HUDEP-2 (cell line): Measurements from ENCODE around the gene VSIG8.

Source experiments
- DNase-seq, 76 experiments: peaks; one replicate each; lab custom pipeline; 2025; ENCODE audit not compliant: unreplicated experiment in 76 of 76; lab: John Stamatoyannopoulos, UW

Gene VSIG8

GRCh38 chr1:159884296-159884695, 21.8 kb upstream of the VSIG8 start:
- DNase-seq, result no peak

DNA sequence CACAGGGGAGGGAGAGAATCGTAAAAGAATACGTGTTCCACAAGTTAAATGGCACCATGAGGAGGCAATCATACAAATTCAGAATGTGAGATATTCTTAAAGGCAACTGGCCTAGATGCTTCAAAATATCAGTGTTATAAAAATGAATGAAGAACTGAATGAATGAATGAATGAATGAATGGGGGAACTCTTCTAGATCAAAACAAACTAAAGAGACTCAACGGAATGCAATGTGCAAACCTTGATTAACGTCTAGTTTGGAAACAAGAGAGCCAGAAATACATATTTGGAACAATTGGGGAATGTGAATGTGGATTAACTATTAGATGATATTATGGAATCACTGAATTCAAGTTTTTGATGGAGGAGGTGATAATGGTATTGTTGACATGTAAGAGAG, 20.7 kb upstream of the VSIG8 start:
- no peak for DNase-seq

GRCh38 chr1:159882527-159882862, 20.0 kb upstream of the VSIG8 start:
- DNase-seq, result no peak

GRCh38 chr1:159881622-159882526, 19.4 kb upstream of the VSIG8 start:
- peak in 7 of 76 experiments; percentile 2 to 26 (median 15) for DNase-seq

- no peak for DNase-seq
Measured at GRCh38 chr1:159880430-159880829, 18.0 kb upstream of the VSIG8 start.

DNA sequence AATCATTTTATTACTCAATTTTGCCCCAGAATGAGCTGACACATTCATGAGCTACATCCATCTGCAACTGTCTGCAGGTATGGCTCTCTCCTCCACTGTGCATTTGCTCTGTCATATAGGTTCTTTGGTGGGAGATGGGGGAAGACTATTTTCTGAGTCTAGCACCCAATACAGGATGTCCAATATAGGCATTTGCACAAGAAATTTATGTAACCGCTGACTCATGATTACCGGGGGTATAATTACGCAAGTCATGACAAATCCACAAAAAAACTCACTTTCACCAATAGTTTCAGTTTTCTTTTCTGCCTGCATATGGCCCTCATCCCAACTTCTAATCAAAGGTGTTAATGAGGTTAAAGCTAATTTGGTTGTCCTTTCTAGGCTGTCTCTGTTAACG, 17.5 kb upstream of the VSIG8 start:
- DNase-seq, result no peak

GRCh38 chr1:159879136-159879535, 16.7 kb upstream of the VSIG8 start:
- DNase-seq, result no peak

DNA sequence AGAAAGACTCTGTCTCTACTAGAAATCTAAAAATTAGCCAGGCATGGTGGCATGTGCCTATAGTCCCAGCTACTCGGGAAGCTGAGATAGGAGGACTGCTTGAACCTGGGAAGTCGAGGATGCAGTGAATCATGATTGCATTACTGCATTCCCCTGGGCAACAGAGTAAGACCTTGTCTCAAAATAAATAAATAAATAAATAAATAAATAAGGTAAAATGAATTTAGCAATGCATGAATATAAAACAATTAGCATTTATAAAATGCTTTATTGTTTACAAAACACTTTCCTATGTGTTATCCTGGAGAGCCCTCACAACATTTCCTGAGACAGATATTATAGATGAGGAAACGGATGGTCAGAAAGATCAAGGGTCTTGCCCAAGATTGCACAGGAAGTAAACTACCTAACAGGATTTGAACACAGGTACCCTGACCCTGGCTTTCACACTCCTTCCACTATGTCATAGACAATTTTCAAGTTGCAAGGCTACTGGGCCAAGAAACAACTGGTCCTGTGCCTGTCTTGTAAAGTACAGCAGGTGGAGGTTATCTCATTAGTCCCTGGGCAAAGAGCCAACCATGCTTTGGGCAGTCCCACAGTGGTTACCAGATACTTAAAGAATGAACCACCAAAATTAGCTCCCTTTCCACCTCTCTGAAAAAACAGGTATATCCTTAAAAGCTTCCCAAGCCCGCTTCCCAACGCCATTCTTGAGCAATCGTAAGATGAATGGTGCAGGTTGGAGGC, 15.4 kb upstream of the VSIG8 start:
- peak in 3 of 76 experiments; percentile 8 to 12 (median 9) for DNase-seq

DNA sequence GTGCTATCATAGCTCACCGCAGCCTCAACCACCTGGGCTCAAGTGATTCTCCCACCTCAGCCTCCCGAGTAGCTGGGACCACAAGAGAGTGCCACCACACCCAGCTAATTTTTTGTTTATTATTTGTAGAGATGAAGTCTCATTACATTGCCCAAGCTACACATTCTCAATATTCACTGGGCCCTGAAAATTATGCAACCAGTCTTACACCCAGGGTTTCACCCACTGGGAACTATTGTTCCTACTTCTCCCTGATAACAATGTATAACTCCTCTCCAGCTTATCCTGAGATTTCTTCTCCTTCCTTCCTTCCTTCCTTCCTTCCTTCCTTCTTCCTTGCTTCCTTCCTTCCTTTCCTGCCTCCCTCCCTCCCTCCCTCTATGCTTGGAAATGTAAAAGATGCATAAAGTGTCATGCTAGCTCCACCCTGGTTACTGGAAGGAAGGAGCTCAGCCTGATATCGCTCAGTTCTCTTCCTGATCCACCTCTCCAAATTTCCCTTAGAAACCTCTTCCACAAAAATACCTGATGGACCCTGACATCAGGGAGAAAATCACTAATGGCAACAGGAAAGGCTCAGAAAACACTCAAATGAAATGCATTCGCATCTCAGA, 11.2 kb upstream of the VSIG8 start:
- DNase-seq, result no peak

GRCh38 chr1:159872891-159873290, 10.4 kb upstream of the VSIG8 start:
- no peak for DNase-seq

DNA sequence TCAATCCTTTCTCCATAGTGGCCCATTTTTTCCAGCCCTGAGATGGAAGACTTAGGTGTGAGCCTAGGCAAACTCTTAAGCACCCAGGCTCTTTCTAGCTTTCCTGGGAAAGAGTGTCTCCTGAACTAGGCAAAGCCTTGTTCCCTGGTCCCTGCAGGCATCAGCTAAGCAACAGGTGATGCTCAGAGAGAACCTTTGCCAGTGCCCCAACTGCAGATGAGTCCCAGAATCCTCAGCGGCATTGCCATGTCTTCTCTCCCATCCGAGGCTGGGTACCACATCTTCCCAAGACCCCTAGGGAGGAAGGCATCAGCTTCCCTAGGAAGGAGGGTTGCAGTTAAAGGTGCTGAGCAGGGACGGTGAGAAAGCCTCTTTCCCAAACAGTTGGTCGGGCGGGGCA, 8.2 kb upstream of the VSIG8 start:
- no peak for DNase-seq

- DNase-seq, result no peak
Measured at GRCh38 chr1:159869607-159870006, 7.2 kb upstream of the VSIG8 start.

DNA sequence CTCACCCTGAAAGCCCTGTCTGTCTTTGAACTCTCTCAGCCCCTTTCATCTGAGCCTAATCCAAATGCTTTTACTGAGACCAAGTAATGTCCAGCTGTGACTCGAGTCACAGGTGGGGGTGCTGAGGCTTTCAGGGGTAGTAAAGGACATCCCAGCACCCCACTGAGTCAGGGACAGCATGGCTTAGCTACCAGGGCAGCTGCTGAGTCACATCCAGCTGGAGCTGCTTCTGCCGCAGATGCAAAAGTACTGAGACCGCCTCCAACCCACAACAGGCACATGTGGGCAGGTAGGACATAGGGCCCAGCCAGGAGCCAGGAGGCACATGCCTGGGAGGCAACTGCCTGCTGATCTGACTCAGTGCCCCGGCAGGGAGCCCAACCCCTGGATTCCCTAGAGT, 6.7 kb upstream of the VSIG8 start:
- DNase-seq, result peak in 1 of 76 experiments; percentile 5

DNA sequence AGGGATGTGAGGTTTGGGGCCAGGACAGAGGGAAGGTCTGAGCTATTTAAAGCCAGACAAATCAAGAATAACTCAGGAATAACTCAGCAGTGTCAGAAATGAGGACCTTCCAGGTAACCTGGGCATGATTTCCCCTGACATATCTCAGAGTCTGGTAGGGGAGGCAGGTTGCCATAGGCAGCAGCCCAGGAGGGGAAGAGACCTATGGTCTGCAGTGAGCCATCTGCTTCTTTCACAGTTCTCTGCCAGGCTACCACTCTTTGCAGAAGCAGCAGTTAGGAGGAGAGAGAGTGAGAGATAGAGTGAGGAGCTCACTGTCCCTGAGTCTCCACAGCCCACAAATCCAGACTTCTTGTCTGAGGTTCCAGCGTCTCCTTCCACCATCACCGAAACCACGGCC, 6.3 kb upstream of the VSIG8 start:
- no peak for DNase-seq

- no peak for DNase-seq
Measured at GRCh38 chr1:159867664-159868026, 5.2 kb upstream of the VSIG8 start.

- DNase-seq, result no peak
Measured at GRCh38 chr1:159866905-159867663, 4.6 kb upstream of the VSIG8 start.

- no peak for DNase-seq
Measured at GRCh38 chr1:159866066-159866465, 3.6 kb upstream of the VSIG8 start.

DNA sequence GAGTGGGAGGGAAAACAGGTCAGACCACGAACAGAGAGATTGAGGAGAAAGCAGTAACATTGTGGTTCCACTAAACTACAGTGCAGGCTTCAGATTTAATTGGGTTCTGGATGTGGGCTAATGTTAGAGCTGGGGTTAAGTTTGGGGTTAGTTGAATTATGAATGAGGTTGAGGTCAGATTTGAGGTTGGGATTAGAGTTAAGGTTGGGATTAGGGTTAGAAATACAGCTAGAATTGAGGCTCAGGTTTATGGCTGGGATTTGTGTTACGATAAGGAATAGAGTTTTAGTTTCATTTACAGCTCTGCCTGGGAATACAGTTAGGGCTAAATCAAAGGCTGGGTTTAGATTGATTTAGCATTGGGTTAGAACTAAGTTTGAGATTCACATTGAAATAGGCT, 1.8 kb upstream of the VSIG8 start:
- no peak for DNase-seq

- DNase-seq, result no peak
Measured at GRCh38 chr1:159862031-159862430, 426 bp downstream of the VSIG8 start.

- no peak for DNase-seq
Measured at GRCh38 chr1:159861218-159861617, 1.2 kb downstream of the VSIG8 start.

DNA sequence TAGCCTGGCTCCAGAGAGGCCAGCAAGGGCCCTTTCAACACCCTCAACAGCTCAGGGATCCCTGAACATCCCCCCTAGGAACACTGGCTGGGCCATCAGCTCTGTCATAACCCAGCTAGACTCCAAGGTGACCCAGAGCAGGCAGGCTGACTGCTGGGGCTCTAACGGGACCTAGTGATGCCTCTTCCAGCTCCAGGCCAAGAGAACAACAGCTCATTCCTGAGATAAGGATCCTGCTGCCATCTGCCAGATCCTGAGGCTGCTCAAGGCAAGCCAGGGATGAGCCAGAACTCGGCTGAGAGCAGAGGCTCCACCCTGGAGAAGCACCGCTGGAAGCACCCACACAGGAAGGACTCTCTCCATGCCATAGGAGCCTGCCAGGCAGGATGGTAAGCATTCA, 2.0 kb downstream of the VSIG8 start:
- DNase-seq, result no peak
